Liver (tissue), 10 donors: ENCODE results near the gene VPS26C. TPM values are rescaled to one million over a fixed set of nuclear protein-coding genes. Genes with fewer than 3 reads are reported as not detected.

Experiments used
- DNase-seq: peaks from one replicate; pipeline ENCODE4 v3.0.0-alpha.2; 2017; ENCODE audit warnings: low spot score
- H3K27ac ChIP-seq, 2 donors: one replicate each; pipeline ENCODE4 v1.7.0; 2013; ENCODE audit warnings: inconsistent platforms in 2 of 2, low read length in 2 of 2, control low read depth in 1 of 2, low read depth in 1 of 2, mild to moderate bottlenecking in 1 of 2
- H3K27me3 ChIP-seq, 4 donors: one replicate each; pipeline versions ENCODE4 v1.6.1 to v1.7.0; 2013; ENCODE audit warnings: low read length in 3 of 4, inconsistent platforms in 1 of 4, mild to moderate bottlenecking in 1 of 4, moderate library complexity in 1 of 4; ENCODE audit not compliant: control insufficient read depth in 4 of 4, insufficient read depth in 4 of 4
- H3K36me3 ChIP-seq, 4 donors: one replicate each; pipeline versions ENCODE4 v1.6.1 to v1.7.0; 2013; ENCODE audit warnings: low read length in 3 of 4, mild to moderate bottlenecking in 3 of 4, low read depth in 1 of 4, moderate library complexity in 1 of 4; ENCODE audit not compliant: control insufficient read depth in 4 of 4, insufficient read depth in 3 of 4
- H3K4me1 ChIP-seq, 4 donors: one replicate each; pipeline versions ENCODE4 v1.6.1 to v1.7.0; 2013; ENCODE audit warnings: low read length in 3 of 4, mild to moderate bottlenecking in 3 of 4, moderate library complexity in 1 of 4; ENCODE audit not compliant: control insufficient read depth in 4 of 4, insufficient read depth in 4 of 4
- H3K4me3 ChIP-seq, 3 donors: one replicate each; pipeline versions ENCODE4 v1.6.1 to v1.7.0; 2013; ENCODE audit warnings: low read length in 3 of 3, control low read depth in 1 of 3, low read depth in 1 of 3, mild to moderate bottlenecking in 1 of 3
- H3K9ac ChIP-seq, 2 donors: one replicate each; pipeline ENCODE4 v1.7.0; 2013; ENCODE audit warnings: low read length in 2 of 2, mild to moderate bottlenecking in 2 of 2, moderate library complexity in 2 of 2, control low read depth in 1 of 2, low read depth in 1 of 2
- H3K9me3 ChIP-seq, 4 donors: one replicate each; pipeline versions ENCODE4 v1.6.1 to v1.7.0; 2013; ENCODE audit warnings: low read length in 3 of 4; ENCODE audit not compliant: control insufficient read depth in 4 of 4
- ATF3 ChIP-seq: IDR thresholded peaks from 2 replicates; pipeline ENCODE4 v1.6.1; 2016; ENCODE audit warnings: antibody characterized with exemption
- CTCF ChIP-seq: fragments of 150-350 bp; IDR thresholded peaks from 2 replicates; pipeline ENCODE4 v1.5.1; 2017; ENCODE audit warnings: improper control_type of control experiment, low read depth, low read length; ENCODE audit not compliant: missing input control
- EGR1 ChIP-seq, 2 donors: IDR thresholded peaks; 2 replicates each; pipeline ENCODE4 v1.6.1; 2016 to 2018; ENCODE audit warnings: antibody characterized with exemption in 2 of 2, low read depth in 2 of 2
- FOXA1 ChIP-seq: IDR thresholded peaks from 2 replicates; pipeline ENCODE4 v1.6.1; 2016; ENCODE audit warnings: antibody characterized with exemption
- FOXA2 ChIP-seq: IDR thresholded peaks from 2 replicates; pipeline ENCODE4 v1.6.1; 2016; ENCODE audit warnings: antibody characterized with exemption
- GABPA ChIP-seq, 2 donors: IDR thresholded peaks in 1 of 2; conservative IDR thresholded peaks in 1 of 2; 2 replicates each; pipeline ENCODE4 v1.6.1; 2016; ENCODE audit warnings: antibody characterized with exemption in 2 of 2, mild to moderate bottlenecking in 1 of 2, moderate library complexity in 1 of 2
- HNF4A ChIP-seq, 2 donors: conservative IDR thresholded peaks; 2 replicates each; pipeline ENCODE4 v1.6.1; 2016; ENCODE audit warnings: antibody characterized with exemption in 2 of 2, mild to moderate bottlenecking in 2 of 2
- HNF4G ChIP-seq: IDR thresholded peaks from 2 replicates; pipeline ENCODE4 v1.6.1; 2016; ENCODE audit warnings: antibody characterized with exemption
- JUND ChIP-seq, 2 donors: IDR thresholded peaks; 2 replicates each; pipeline ENCODE4 v1.6.1; 2016; ENCODE audit warnings: antibody characterized with exemption in 2 of 2
- MAX ChIP-seq: IDR thresholded peaks from 2 replicates; pipeline ENCODE4 v1.6.1; 2016; ENCODE audit warnings: antibody characterized with exemption
- NR2F2 ChIP-seq: IDR thresholded peaks from 2 replicates; pipeline ENCODE4 v1.6.1; 2016; ENCODE audit warnings: antibody characterized with exemption
- RAD21 ChIP-seq, 2 donors: IDR thresholded peaks; 2 replicates each; pipeline ENCODE4 v1.6.1; 2016; ENCODE audit warnings: antibody characterized with exemption in 2 of 2, mild to moderate bottlenecking in 2 of 2
- REST ChIP-seq: IDR thresholded peaks from 2 replicates; pipeline ENCODE4 v1.6.1; 2016; ENCODE audit warnings: antibody characterized with exemption, mild to moderate bottlenecking
- RXRA ChIP-seq, 2 donors: IDR thresholded peaks; 2 replicates each; pipeline ENCODE4 v1.6.1; 2017 to 2018; ENCODE audit warnings: antibody characterized with exemption in 2 of 2, mild to moderate bottlenecking in 1 of 2
- SP1 ChIP-seq: IDR thresholded peaks from 2 replicates; pipeline ENCODE4 v1.6.1; 2018; ENCODE audit warnings: antibody characterized with exemption, mild to moderate bottlenecking
- YY1 ChIP-seq: IDR thresholded peaks from 2 replicates; pipeline ENCODE4 v1.6.1; 2016; ENCODE audit warnings: antibody characterized with exemption, mild to moderate bottlenecking
- ZBTB33 ChIP-seq: IDR thresholded peaks from 2 replicates; pipeline ENCODE4 v1.6.1; 2016; ENCODE audit warnings: antibody characterized with exemption
- WGBS: extraction: QIAGEN DNeasy Blood & Tissue Kit; methylation state at CpG from one replicate; pipeline ENCODE4 v1.1.7; 2013; 5-methylcytosine and 5-hydroxymethylcytosine counted together
- polyA plus RNA-seq, 2 donors: library from polyadenylated mRNA; stranded (reverse) in 1 of 2; unstranded in 1 of 2; fragments of 200-250 nt in 1 of 2; fragments of >200 nt in 1 of 2; fragmentation: Nextera tagmentation in 1 of 2; extraction: Ambion mirVana in 1 of 2; gene quantifications; one replicate each; pipeline versions ENCODE4 v1.2.1 to v1.2.3, GENCODE V29; 2013 to 2015
- small RNA-seq: library from RNA; depleted of rRNA; stranded (forward); fragments of <200 nt; gene quantifications from one replicate; pipeline ENCODE3, GENCODE V24; 2014
- total RNA-seq, 2 donors: library from RNA; depleted of rRNA; stranded (reverse); fragments of >200 nt; gene quantifications; one replicate each; pipeline ENCODE4 v1.2.3, GENCODE V29; 2014
- donor health status: healthy.
- donor health status: healthy.
- donor health status: healthy.
- donor health status: healthy.
- donor health status: healthy.

The VPS26C gene
- total and polyA plus RNA-seq, 4 donors = 16.3 to 37.7 (median 22.8) TPM

GRCh38 chr21:37181059-37181458 lies 86.1 kb downstream of the VPS26C start:
- WGBS = 97% methylated on average over 3 of the region's 3 CpGs
- Histone ChIP-seq H3K9ac (no peak overlapping the region), H3K36me3 (peaks cover 1 to 37% (median 21%) of the 10 kb centered on the region in 4 donors), H3K27me3 (no peaks in the 10 kb centered on the region), H3K4me3 (no peak overlapping the region), H3K9me3 (no peaks in the 10 kb centered on the region), H3K27ac (no peak overlapping the region), H3K4me1 (no peaks in the 10 kb centered on the region)
- no peak for DNase-seq
- TF ChIP-seq FOXA2 = no peak
- TF ChIP-seq HNF4G = no peak
- no peak for TF ChIP-seq ATF3
- no peak for TF ChIP-seq GABPA (IDR thresholded peaks at IDR 0.05 in 1 of 2, conservative IDR thresholded peaks at IDR 0.05 in 1 of 2)
- no peak for TF ChIP-seq SP1
- TF ChIP-seq MAX = no peak
- no peak for TF ChIP-seq CTCF
- TF ChIP-seq NR2F2 = no peak
- TF ChIP-seq REST = no peak
- TF ChIP-seq RAD21 (IDR thresholded peaks at IDR 0.05) = no peak
- no peak for TF ChIP-seq HNF4A (conservative IDR thresholded peaks at IDR 0.05)
- no peak for TF ChIP-seq EGR1 (IDR thresholded peaks at IDR 0.05; ENCODE audit: low read depth in 2 of 2)
- no peak for TF ChIP-seq YY1
- TF ChIP-seq JUND (IDR thresholded peaks at IDR 0.05) = no peak
- TF ChIP-seq RXRA (IDR thresholded peaks at IDR 0.05) = no peak
- TF ChIP-seq FOXA1 = no peak
- no peak for TF ChIP-seq ZBTB33

GRCh38 chr21:37176716-37177115 lies 90.4 kb downstream of the VPS26C start:
- no peaks in the 10 kb centered on the region for H3K27me3 ChIP-seq
- WGBS = 90% methylated on average over 5 of the region's 5 CpGs
- no peak for DNase-seq
- H3K4me3 ChIP-seq = no peak overlapping the region
- no peaks in the 10 kb centered on the region for H3K9me3 ChIP-seq
- TF ChIP-seq RXRA (IDR thresholded peaks at IDR 0.05) (no peak), YY1 (no peak)
- H3K4me1 ChIP-seq = no peaks in the 10 kb centered on the region
- H3K27ac ChIP-seq = no peak overlapping the region
- H3K36me3 ChIP-seq = peaks cover 3 to 55% (median 32%) of the 10 kb centered on the region in 4 donors
- no peak overlapping the region for H3K9ac ChIP-seq

Small RNA genes lying within 50 kb of the gene (small RNA-seq; reads per million reads assigned to genes)
- not detected for gene RN7SL678P

Other genes starting within 250 kb of the VPS26C start
- gene PIGP, start 194.3 kb downstream of the VPS26C start, total RNA-seq = 1 to 10 TPM; 3.8 to 6.3 TPM
- gene PIGP, start 194.3 kb downstream of the VPS26C start, polyA plus RNA-seq = 10 to 100 TPM; 17.1 to 26.2 TPM
- gene TTC3, start 194.1 kb downstream of the VPS26C start, total RNA-seq = 10 to 100 TPM; 69.8 to 96.1 TPM
- 10 to 100 TPM; 27.2 to 44.6 TPM for gene TTC3, start 194.1 kb downstream of the VPS26C start, polyA plus RNA-seq
- 10 to 100 TPM; 37.7 to 58.3 TPM for gene DYRK1A, start 99.4 kb upstream of the VPS26C start, total RNA-seq
- gene DYRK1A, start 99.4 kb upstream of the VPS26C start, polyA plus RNA-seq = 1 to 10 TPM; 5.1 to 8.1 TPM